SU-DHL-6 (cell line): ENCODE measurements around the gene EXOC2.

Source experiments
- CTCF ChIP-seq: fragments of 200-600 bp; sonication (generic); IDR thresholded peaks from one replicate; pipeline ENCODE4 v1.5.1; 2017; ENCODE audit warnings: antibody characterized with exemption, mild to moderate bottlenecking, low read length, moderate library complexity; ENCODE audit not compliant: insufficient read depth, poor library complexity, severe bottlenecking
- EZH2phosphoT487 ChIP-seq: fragments of 200-600 bp; sonication (generic), shearing (Covaris generic); conservative IDR thresholded peaks from 2 replicates; pipeline ENCODE4 v1.6.1; 2018; ENCODE audit warnings: mild to moderate bottlenecking, antibody characterized with exemption, low read length, moderate library complexity, mixed read lengths

DNA sequence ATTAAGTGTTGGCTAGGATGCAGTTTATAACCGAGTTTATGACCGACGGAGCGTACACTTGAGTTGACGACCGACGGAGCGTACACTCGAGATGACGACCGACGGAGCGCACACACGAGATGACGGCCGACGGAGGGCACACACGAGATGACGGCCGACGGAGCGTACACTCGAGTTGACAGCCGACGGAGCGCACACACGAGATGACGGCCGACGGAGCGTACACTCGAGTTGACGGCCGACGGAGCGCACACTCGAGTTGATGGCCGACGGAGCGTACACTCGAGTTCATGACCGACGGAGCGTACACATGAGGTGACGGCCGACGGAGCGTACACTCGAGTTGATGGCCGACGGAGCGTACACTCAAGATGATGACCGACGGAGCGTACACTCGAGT lies 155.8 kb downstream of the EXOC2 start:
- TF ChIP-seq EZH2phosphoT487 (no peak), CTCF (no peak)
